GM10266 (cell line): ENCODE results near the gene CCSER1.

Experiments
- DNase-seq: peaks from one replicate; pipeline ENCODE4 v3.0.0; 2012; ENCODE audit errors: extremely low spot score
- TF ChIP-seq, protein P1 (sequence below): IDR thresholded peaks from 2 replicates; pipeline ENCODE4 v1.5.1; 2012; ENCODE audit warnings: mild to moderate bottlenecking, low read depth; ENCODE audit not compliant: control insufficient read depth, insufficient read depth; ENCODE audit errors: missing control alignments

The CCSER1 gene

DNA sequence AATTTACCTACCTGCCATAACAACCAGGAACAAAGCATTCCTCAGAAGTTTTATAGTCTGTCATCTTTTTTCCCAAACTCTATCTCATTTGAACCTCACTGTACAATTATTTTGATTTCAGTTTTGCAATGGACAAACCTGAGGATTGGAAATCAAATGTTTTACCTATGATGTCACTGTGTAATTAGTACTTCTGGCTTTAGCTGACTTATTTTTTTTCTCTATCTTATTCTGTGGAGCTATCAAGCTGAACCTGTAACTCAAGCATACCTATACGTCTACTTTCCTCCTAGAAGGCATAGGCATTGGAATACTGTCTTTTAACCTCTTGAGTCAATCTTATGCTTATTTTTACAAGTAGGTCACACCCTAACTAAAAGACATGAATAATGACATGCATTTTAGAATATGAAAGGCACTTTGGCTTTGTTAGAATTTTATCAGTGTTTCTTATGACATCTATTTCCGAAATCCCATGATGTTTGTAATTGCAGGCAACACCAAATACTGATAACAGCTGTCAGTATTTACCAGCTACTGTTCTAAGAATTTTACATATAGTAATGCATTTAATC, 21.5 kb downstream of the CCSER1 start:
- no peak for DNase-seq
- TF ChIP-seq, protein P1, sequence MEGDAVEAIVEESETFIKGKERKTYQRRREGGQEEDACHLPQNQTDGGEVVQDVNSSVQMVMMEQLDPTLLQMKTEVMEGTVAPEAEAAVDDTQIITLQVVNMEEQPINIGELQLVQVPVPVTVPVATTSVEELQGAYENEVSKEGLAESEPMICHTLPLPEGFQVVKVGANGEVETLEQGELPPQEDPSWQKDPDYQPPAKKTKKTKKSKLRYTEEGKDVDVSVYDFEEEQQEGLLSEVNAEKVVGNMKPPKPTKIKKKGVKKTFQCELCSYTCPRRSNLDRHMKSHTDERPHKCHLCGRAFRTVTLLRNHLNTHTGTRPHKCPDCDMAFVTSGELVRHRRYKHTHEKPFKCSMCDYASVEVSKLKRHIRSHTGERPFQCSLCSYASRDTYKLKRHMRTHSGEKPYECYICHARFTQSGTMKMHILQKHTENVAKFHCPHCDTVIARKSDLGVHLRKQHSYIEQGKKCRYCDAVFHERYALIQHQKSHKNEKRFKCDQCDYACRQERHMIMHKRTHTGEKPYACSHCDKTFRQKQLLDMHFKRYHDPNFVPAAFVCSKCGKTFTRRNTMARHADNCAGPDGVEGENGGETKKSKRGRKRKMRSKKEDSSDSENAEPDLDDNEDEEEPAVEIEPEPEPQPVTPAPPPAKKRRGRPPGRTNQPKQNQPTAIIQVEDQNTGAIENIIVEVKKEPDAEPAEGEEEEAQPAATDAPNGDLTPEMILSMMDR = no peak

DNA sequence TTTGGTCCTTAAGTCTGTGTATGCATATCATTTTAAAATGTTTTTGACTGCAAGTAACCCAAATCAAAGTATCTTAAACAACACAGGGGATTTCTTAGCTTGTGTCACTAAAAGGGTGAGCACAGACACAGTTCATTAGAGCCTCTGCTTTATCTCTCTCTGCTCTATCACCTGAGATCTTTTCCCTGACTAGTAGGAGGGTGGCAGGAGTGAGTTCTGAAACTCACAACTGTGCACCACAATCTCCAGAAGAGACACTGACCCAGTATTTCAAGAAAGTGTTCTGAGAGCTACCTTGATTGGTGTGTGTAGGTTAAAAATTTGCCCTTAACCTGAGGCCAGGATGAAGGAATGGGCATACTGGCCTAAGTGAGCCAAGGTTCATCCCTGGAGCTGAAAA, 24.8 kb downstream of the CCSER1 start:
- no peak for DNase-seq
- TF ChIP-seq, protein P1 = no peak

GRCh38 chr4:90159193-90159592, 32.0 kb downstream of the CCSER1 start:
- DNase-seq = no peak
- TF ChIP-seq, protein P1 = no peak

GRCh38 chr4:90160044-90160443, 32.9 kb downstream of the CCSER1 start:
- TF ChIP-seq, protein P1 = no peak
- no peak for DNase-seq

DNA sequence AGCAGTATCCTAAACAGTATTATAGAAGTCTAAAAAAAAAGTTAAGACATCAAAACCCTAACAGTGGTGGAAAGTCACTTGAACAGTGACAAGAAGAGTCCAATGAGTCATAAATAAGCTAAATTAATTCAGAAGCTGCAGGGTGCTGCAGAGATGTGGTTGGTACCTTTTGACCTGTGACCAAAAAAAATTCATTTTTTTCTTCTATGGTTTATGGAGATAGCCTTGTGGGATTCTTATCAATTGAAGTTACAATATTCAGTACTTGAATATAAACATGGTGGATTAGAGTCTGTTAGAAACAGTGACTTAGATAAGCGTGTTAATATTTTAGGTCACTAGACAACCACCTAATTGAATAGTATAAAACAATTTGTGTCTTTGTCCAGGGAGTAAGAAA, 35.4 kb downstream of the CCSER1 start:
- TF ChIP-seq, protein P1 = no peak

GRCh38 chr4:90163872-90164271, 36.7 kb downstream of the CCSER1 start:
- DNase-seq = no peak
- TF ChIP-seq, protein P1 = no peak

More for the DNA sequence above, 35.4 kb downstream of the CCSER1 start:
- DNase-seq = no peak

DNA sequence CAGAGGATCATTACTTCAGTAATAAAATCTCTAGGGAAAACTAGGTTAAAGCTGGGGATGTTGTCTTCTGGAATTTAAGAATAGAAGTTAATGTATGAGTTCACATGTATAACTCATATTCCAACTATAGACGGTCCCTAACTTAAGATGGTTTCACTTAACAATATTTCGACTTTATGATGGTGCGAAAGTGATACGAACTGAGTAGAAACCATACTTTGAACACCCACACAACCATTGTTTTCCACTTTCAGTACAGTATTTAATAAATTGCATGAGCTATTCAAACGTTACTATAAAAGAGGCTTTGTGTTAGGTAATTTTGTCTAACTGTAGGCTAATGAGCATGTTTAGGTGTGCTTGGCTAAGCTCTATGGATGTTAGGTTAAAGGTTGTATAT, 38.7 kb downstream of the CCSER1 start:
- TF ChIP-seq, protein P1 = no peak
- no peak for DNase-seq
